ENCODE data around the gene MICAL2.
A peak's percentile ranks its signal among the peaks of the same experiment; 100 is the strongest.

MICAL2 gene

DNA sequence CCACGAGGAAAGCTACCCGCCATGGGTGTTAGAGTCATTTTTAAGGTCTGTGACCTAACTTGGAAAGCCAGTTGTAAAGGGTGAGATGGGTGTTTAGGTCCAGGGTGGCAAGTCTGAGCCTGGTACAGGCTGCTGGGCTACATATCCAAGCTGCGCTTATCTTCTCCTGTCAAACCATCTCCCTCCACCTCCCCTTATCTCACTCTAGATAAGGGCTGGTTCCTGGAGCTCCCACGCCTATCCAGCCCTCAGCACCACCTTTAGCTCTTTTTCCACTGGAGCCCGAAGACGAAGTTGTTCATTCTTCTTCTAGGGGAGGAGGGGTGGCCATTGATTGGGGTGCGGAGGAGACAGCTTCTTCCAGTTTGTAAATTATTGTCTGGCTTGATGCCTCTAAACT lies 48.5 kb downstream of the MICAL2 start:
- no peak for DNase-seq

GRCh38 chr11:12159351-12160099 lies 49.1 kb downstream of the MICAL2 start:
- DNase-seq = no peak

- DNase-seq = no peak
Observed at GRCh38 chr11:12160231-12160630, 49.8 kb downstream of the MICAL2 start.

DNA sequence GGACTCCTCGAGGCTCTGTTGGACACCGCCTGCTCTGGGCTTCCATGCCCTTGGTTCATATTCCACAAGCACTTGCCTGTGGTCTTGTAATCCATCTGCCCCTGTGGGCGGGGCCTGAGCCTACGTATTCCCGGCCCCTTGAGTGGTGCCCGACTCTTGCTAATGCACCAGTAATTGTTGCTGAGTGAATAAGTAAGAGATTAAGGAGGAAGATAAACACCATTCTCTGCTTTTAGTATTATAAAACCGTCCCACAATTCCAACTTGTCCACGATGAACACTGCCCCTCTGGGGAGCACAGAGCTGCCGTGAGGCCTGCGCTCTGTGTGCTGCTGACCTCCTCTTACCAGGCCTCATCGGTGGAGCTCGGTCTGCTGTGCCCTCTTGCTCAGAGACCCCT lies 50.3 kb downstream of the MICAL2 start:
- DNase-seq = no peak

- DNase-seq = no peak
Observed at GRCh38 chr11:12161137-12161536, 50.7 kb downstream of the MICAL2 start.

DNA sequence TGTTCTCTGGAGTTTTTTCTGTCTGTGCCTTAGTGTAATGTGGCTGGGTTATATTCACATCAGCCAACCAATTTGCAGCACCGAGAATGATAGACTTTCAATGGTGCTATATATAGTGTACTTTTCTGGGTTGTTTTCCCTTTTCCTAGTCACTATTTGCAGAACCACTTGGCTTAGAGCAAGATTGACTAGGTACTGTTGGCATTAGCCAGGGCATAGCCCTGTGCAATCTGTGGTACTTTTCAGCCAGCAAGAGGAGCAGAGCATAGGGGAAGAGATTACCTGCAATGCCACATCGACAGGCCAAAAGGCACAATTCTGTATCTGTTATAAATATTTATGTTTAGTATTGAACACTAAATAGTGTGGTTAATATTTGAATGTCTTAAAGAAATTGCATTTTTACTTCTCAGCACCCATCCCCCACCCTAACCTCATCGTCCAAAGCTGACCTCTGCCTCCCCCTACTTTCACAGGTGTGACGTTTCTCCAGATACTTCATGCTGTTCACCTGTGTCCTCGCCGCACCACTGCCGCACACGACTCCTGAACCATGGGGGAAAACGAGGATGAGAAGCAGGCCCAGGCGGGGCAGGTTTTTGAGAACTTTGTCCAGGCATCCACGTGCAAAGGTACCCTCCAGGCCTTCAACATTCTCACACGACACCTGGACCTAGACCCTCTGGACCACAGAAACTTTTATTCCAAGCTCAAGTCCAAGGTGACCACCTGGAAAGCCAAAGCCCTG lies 51.4 kb downstream of the MICAL2 start:
- DNase-seq = no peak

DNA sequence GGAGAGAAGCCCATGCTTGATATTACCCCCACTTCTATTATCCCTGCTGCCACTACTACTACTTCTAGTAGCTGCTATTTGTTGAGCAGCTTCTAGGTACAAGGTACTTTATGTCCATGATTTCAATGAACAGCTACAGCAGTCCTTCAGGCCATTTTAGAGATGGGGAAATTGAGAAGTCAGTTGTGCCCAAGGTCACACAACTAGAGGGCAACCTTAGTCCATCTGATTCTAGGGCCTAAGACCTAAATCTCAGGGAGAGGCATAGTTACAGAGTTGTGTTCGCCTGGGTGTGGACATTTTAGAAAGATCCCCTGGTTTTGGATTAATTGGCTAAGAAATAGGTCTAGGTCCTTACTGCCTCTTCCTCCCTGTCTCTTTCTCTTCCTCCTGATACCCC lies 52.3 kb downstream of the MICAL2 start:
- DNase-seq = no peak

GRCh38 chr11:12163181-12163941 lies 53.0 kb downstream of the MICAL2 start:
- DNase-seq = no peak

- DNase-seq = no peak
Observed at GRCh38 chr11:12164061-12165014, 53.9 kb downstream of the MICAL2 start.

DNA sequence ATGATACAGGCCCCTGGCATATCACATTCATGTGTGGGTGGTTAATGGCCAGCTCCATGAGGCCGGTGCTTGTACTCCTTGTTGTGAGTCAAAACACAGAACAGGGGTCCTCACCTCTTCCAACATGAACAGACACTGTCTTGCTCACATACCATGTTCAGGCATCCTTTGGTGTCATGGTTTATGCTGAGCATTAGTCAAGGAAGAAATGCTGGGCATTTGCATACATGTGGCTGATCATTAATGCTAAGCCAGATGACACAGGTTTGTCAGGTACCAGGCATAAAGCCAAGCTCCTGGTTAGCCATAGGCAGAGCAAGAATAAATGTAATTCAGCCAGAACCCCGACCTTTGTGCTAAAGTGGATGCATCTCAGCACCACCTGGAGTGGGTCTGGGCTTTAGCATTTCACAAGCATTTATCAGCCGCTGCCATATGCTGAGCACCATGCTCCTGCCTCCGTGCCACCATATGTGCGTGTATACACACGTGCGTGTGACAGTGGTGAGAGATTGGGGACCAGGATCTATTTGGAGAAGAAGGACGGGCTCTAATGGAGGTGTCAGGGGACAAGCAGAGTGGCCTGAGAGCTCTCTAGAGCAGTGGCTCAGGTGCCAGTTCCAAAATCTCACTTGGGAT lies 55.0 kb downstream of the MICAL2 start:
- DNase-seq = no peak

GRCh38 chr11:12166299-12167060 lies 56.1 kb downstream of the MICAL2 start:
- no peak for DNase-seq

- peak in 1 of 2 donors; percentile 36 for DNase-seq
Observed at GRCh38 chr11:12167061-12168000, 56.9 kb downstream of the MICAL2 start.

DNA sequence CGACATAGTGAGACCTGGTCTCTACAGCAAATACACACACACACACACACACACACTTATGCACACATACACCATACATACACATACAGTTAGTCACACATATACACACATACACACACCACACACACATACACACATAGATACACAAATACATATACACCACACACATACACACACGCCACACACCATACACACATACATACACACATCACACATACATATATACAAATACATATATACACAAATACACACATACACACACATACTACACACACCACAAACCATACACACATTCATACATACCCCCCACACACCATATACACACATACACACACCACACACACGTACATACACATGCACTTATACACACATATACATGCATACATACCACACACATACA lies 57.7 kb downstream of the MICAL2 start:
- no peak for DNase-seq

DNA sequence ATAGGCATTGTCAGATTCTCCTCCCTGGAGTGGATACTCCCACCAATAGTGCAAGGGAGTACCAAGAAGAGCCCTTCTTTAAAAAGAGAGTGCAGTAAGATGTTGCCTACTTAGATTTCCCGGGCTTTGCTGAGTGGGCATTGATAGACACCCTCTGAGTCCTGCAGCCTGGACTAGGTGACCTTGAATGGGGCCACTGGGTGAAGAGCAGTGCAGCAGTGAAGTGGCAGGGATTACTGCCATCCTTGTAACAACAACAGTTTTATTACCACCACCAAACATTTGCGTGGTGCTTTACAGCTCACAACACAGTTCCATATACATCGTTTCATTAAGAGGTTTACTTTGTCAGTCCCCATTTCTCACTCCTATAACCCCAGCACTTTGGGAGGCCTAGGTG lies 59.4 kb downstream of the MICAL2 start:
- DNase-seq = no peak

DNA sequence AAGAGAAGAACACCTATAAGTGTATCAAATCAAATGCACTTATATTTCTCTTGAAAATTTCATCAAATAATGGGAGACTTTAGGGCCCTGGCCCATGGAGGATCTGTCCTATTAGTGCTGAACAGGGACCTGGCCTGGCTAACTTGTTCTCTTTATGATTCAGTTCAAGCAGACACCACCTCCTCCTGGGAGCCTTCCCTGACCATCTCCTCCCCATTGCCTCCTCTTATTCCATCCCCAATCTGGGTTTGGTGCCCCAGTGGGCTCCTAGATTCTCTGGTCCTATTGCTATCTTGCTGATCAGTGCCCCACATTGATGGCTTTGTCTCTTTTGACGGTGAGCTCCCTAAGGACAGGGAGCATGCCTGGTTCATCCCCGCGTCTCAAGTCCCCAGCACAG lies 60.1 kb downstream of the MICAL2 start:
- DNase-seq = no peak

DNA sequence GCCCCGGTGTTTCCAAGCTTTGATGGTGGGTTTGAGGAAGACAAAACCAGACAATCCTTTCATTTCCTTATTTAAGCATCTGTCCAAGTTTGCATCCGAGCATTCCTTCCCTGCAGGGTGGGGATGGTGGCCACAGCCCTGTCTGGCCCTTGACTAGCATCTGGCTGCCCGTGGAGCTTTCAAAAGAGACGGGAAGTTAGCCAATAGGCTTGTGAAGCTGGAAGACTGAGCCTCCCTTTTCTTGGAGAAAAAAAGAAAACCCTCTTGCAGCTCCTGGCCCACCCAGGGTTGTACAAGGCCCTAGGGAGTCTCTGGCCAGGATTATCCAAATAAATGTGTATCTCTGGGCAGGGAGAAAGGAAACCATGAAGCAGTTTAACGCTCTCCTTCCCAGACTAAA lies 60.6 kb downstream of the MICAL2 start:
- DNase-seq = no peak

DNA sequence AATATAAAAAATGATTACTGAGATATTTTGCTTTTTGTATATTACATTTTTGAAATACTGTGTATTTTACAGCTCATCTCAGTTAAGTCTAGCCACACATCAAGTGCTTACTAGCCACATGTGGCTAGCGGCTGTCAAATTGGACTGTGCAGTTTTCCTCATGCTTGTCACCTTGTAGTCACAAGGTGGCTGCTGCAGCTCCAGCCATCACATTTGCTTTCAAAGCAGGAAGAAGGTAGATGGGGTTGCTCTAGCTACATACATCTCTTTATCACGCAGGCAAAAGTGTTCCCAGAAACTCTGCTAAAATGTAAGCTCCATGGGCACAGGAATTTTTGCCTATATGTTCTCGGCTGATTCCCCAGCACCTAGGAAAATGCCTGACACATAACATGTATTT lies 61.5 kb downstream of the MICAL2 start:
- no peak for DNase-seq

- no peak for DNase-seq
Observed at GRCh38 chr11:12172493-12173013, 62.2 kb downstream of the MICAL2 start.

DNA sequence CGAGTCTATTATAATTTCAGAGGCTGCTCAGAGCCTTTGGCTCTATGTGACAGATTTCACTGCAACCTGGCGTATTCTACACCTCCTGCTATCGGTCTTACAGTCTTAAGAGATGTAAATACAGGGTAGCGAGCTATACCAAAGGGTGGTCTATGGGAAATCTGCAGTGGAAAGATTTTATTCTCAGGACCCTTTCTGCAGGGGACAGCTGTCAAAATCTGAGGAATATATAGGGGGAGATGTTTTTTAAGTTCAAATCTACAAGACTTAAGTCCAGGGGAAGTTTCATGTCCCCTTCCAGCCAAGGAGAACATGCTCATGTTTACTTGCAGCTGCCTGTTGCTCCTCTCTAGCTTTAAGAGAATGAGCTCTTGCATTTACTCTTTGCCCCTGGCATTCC lies 62.7 kb downstream of the MICAL2 start:
- no peak for DNase-seq

GRCh38 chr11:12174128-12174476 lies 63.7 kb downstream of the MICAL2 start:
- no peak for DNase-seq

Data from stimulated activated CD4-positive, alpha-beta T cell treated with anti-CD3 and anti-CD28 coated beads, Interleukin-2, amount 100 ng/mL, for 24 hours (primary cell).